DMS53 treated with DMSO at 0.1 percent for 48 hours (cell line): ENCODE results near the gene CLDN10.
"Not testable (repeated sequence)": the region's sequence is repeated elsewhere in the genome, so short reads cannot be mapped to it uniquely, and the experiment has no call there.

Experiments used
- DNase-seq: peaks from one replicate; lab custom pipeline; 2025; ENCODE audit not compliant: unreplicated experiment; lab: John Stamatoyannopoulos, UW

The CLDN10 gene, protein sequence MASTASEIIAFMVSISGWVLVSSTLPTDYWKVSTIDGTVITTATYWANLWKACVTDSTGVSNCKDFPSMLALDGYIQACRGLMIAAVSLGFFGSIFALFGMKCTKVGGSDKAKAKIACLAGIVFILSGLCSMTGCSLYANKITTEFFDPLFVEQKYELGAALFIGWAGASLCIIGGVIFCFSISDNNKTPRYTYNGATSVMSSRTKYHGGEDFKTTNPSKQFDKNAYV

DNA sequence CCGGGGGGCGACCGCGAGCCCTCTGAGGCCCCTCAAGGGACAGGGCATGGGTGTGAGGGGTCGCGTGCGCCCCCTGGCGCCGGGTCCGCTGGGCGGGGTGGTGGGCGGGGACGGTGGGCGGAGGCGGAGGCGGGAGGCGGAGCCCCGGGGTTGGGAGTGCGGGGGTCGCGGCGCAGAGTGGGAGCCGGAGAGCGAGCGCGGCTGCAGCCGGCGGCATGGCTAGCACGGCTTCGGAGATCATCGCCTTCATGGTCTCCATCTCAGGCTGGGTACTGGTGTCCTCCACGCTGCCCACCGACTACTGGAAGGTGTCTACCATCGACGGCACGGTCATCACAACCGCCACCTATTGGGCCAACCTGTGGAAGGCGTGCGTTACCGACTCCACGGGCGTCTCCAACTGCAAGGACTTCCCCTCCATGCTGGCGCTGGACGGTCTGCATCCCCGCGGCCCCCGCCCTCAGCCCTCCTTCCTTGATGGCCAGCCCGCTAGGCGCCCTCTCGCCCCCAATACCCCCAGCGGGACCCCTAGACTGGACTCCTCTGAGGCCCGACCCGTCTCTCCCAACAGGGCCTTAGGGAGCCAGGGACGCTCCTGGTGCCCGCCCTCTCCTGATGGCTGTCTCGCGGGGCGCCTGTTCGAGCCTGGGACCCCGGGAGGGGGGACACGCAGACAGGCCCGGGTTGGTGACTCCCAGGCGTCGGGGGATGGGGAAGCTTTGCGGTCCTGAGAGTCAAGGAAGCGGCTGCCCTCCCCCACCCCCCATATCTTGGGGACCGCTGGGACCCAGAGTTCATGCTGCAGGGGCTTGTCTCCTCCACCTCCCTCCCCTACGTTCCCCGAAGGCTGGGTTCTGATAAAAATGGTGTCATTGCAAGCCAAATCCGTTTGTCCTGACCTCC lies at the start of gene CLDN10:
TSS of gene CLDN10 (plus strand) at position 182 of the 903 bp plus-strand sequence. CDS start at position 216, 34 bp downstream.
- DNase-seq: no peak

DNA sequence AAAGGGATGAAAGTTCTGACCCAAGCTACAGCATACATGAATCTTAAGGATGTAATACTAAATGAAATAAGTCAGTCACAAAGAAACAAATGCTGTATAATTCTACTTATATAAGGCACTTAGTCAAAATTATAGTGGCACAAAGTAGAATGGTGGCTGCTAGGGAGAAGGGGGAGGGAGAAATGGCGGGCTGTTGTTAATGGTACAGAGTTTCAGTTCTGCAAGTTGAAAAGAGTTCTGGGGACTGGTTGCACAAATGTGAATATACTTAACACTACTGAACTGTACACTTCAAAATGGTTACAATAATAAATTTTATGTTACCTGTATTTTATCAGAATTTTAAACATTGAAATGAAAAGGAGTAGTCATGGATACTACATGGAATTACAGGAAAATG lies 48.9 kb upstream of the CLDN10 start:
- no peak for DNase-seq

DNA sequence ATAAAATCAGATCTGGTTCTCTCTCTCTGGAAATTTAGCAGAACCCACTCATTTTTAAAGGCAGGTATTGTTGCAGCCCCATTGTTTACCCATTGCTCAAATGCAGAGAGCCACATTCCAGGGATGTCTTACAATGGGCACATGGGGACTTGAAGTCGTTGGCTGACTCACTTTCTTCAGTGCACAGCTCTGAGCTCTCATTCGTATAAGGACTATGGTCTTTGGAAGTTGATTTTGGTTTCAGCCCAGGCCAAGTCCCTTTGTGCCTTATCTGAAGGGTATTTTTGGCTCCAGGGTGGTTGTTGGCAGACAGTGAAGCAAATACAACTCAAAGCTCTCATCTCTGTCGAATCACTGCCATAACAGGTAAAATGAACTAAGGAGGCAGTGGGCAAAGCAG lies 47.3 kb upstream of the CLDN10 start:
- no peak for DNase-seq

DNA sequence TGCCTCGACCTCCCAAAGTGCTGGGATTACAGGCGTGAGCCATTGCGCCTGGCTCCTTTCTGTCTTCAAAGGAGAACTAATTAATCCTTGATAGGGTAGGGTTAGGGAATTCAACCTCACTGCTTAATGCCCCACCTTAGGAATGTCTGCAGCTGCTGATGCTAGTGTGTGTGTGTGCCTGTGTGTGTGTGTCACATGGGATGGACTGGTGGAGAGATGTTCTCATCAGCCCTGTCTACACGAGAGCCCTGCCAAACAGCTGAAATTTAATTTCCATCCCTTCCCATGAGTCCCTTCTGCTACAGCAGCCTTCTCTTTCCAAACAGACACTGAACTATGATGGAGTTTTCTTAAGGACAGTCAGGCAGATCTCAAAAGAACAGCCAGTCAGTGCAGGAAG lies 46.5 kb upstream of the CLDN10 start:
- DNase-seq: no peak

DNA sequence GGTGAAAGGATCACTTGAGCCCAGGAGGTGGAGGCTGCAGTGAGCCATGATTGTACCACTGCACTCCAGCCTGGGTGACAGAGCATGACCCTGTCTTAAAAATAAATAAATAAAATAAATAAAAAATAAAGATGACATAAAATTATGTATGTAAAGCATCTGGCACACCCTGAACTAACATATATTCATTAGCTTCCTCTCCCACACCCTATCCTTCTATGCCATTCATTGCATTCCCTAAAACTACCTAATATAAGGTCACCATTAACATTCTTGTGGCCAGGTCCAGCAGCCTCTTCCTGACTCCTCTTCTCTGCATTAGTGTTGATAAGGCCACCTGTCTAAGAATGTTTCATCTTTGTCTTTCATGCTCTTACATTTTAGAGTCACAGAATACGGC lies 44.5 kb upstream of the CLDN10 start:
- DNase-seq: no peak

DNA sequence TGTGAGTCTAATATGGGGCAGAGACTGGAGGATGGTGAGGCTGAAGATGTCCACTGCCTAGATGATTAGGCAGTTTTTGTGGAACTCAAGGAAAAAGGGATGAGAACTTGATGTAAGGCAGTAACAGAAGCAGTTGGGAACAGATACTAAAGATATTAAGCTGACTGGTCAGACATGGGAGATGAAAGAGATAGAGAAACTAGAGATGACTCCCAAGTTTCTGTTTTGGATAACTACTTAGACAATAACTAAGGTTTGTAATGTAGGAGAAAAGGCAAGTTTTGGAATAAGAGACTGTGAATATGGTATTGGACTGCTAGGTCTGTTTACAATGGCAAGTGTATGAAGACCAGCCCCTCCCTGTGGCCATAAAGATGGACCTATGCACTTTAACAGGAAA lies 43.5 kb upstream of the CLDN10 start:
- no peak for DNase-seq

DNA sequence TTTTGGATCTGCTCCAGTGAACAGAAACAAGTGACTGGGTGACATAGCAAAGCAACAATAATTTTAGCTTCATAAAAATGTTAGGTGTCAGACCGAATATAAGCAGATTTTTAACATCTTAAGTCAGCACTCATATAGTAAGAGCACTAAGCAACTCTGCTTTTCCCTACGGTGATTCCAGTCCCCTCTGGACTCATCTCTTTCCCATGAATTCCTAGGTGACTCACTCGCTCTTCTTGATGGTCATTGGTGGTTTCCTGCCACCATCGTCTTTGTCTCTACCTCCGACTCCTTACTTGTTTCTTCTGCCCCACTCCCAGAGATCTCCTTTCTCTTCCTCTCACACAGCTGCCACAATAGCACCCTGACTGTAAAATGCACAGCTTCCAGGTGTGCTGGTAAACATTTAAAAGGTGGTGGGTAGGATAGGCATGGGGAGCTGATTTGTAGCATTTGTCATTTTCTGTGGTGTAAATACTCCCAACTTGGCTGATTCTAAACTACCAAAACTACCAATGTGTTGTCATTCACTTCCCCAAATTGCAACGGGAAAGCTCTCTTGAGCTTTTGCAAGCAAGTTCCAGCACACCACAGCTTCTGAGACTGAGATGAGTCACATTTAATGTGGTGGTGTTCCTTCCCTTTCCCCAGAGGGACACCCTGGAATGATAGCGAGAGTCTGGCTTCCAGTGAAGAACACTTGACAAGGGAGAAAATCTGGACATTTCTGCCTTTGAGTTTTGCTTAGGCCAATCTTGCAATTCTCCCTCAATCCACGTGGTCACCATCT lies 42.8 kb upstream of the CLDN10 start:
- no peak for DNase-seq

DNA sequence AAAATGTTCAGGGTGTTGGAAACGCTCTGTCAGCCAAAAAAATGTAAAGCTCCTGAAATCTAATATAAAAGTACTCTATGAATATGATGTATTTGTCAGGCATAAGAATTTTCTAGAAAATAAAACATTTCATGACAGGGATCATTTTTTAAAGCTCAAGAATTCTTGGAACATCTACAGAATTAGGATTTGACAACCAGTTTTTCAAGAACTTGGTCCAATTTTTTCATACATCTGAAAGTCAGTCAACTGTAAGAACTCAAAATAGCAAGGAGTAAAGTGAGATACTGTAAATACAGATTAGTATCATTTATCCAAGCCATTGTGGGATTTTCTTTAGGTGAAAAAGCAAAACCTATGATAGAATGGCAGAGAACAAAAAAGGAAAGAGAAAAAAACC lies 41.6 kb upstream of the CLDN10 start:
- no peak for DNase-seq

DNA sequence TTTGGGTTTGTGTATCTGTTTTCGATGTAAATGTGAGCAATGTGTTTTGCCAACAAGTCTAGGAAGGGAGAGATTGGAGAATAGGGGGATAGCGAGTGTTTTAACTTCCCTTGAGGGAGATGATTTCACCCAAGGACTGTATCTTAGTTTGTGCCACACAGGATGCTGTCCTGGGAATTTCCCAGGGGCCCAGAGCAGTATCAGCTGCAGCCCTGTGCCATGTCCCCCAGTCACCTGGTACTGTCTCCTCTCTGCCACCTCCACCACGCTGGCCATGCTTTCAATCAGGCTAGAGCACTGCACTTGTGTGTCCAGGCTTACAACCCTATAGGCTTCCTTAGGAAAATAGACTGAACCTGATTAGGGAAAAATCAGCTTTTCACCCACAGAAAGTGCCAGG lies 40.1 kb upstream of the CLDN10 start:
- DNase-seq: no peak

DNA sequence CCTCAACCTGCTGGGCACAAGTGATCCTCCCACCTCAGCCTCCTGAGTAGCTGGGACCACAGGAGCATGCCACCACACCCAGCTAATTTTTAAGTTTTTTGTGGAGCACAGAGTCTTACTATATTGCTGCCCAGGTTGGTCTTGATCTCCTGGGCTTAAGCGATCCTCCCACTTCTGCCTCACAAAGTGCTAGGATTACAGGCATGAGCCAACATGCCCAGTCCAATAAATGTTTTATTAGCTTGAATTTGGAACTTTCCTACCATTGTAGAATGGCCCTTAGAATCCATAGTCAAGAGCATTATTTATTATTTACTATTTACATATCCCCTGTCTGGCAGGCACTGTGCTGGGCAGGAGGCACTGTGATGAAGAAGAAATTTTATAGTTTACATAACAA lies 39.6 kb upstream of the CLDN10 start:
- DNase-seq: no peak

DNA sequence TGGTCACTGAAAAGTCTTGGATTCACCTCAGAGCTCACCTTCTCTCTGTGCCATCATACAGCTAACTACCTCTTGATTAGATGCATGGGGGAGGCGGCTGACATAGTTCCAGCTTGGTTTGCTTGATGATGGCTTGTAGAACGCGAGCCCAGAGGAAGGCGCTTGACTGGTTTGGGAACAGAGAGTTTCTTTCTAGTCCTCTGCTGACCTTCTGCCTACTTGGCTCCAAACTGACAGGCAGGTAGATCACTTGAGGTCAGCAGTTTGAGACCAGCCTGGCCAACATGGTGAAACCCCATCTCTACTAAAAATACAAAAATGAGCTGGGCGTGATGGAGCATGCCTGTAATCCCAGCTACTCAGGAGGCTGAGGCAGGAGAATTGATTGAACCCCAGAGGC lies 36.9 kb upstream of the CLDN10 start:
- not testable (repeated sequence) for DNase-seq

DNA sequence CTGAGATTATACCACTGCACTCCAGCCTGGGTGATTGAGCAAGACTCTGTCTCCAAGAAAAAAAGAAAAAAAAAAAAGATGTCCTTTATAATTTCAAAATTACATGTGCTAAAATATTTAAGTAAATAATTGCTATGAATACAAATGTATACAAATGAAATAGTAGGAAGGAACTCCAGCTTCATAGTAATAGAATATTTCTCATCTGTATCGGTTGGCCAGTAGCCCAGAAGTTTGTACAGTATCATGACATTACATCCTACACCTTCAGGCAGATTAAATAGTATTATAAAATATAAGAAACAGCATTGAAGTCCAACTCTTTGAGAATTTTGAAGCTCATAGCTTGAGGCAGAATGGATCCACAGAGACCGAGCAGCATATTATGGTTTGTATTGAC lies 36.5 kb upstream of the CLDN10 start:
- no peak for DNase-seq

DNA sequence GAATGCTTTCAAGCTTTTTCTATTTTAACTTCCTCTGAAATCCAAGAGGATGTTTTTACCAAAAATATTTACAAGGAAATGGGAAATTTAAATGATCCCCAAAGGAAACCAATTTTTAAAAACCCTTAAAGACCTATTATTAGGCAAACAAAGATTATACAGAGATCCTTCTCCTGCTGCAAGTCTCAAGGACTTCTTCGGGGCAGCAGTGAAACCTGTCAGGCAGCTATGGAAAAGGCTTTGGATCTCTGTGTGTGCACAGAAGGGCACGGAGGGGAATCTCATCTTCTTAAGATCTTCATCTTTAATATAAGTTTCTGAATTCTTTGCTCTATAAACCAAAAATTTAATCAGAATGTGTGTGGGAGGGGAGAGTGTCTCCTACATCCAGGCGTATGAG lies 36.0 kb upstream of the CLDN10 start:
- DNase-seq: no peak

DNA sequence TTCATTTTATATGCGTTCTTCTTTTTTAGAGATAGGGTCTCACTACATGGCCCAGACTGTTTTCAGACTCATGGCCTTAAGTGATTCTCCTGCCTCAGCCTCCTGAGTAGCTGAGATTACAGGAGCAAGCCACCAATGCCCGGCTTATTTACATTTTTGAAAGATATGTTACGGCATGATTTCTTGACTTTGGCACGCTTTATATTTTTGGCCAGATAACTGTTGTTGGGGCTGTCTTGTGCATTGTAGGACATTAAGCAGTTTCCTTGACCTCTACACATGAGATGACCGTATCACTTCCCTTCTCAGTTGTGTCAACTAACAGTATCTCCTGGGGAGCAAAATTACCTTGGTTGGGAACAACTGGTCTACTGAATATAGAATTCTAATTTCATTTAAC lies 28.9 kb upstream of the CLDN10 start:
- no peak for DNase-seq

DNA sequence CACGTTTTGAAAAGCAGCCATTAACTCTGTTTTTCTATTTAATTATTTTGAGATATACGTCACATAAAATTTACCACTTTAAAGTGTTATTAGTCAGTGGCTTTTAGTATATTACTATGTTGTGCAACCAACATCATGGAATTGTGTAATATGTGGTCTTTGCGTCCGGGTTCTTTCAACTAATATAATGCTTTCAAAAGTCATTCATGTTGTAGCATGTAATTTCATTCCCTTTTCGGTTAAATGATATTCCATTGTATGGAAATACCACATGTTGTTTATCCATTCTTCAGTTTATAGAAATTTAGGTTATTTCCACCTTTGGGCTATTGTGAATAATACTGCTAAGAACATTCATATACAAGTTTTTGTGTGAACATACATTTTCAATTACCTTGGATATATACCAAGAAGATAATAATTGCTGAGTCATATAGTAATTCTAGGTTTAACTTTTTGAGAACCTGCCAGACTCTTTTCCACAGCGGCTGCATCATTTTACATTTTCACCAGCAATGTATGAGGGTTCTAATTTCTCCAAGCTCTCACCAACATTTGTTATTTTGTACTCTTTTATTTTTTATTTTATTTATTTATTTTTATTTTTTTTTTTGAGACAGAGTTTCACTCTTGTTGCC lies 28.1 kb upstream of the CLDN10 start:
- DNase-seq: no peak

DNA sequence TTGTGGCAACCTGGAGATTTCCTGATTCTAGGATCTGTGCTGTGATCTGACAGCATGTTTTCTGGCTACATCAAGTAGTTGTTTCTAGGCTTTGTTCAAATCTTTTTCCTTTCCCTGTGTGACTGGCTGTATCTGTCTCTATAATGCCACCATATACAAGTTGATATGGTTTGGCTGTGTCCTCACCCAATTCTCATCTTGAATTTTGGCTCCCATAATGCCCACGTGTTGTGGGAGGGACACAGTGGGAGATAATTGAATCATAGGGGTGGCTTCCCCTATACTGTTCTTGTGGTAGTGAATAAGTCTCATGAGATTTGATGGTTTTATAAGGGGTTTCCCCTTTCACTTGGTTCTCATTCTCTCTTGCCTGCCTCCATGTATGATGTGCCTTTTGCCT lies 24.6 kb upstream of the CLDN10 start:
- DNase-seq: no peak

DNA sequence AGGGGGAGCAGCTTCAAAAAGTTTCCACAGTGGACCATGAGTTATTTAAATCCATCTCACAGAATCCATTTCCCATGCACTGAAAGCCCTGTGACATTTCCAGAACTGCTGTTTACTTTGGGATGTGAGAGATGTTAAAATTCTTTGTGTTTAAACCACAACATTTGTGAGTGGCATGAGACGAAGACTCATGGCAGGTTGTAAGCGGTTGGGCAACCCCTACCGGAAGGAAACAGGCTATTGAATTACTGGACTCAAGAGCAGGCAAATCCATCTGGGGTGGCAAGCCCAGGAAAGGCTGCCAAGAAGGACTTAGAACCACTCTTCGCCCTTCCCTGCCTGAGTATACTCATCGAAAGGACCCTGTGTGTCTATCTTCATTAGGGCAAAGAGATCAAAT lies 22.3 kb upstream of the CLDN10 start:
- peak; percentile 63 for DNase-seq

DNA sequence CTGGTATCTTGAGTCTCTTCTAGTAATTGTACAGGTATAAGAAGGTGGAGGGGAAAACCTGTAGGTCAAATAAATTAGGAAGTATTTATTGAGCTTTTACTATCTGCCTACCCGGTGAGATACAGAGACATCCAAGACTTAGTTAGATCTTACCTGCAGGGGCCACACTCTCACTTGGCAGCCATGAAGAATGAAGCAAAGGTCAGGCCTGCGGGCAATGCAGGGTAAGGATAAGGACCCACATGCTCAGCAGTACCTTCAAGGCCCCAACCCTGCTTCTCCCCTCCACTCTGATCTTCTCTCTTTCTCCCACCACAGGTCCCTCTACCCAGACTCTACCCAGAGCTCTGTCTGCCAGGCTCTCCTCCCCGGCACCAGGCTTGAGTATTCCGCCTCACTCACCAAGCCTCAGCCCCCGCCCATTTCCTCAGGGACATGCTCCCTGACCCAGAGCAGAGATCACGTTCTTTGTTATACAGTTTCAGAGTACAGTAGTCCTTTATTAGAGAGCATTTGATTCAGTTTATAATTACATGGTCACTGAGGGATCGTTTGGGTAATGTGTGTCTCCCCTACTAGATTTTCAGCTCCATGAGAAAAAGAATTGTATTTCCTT lies 18.9 kb upstream of the CLDN10 start:
- DNase-seq: peak; percentile 33

DNA sequence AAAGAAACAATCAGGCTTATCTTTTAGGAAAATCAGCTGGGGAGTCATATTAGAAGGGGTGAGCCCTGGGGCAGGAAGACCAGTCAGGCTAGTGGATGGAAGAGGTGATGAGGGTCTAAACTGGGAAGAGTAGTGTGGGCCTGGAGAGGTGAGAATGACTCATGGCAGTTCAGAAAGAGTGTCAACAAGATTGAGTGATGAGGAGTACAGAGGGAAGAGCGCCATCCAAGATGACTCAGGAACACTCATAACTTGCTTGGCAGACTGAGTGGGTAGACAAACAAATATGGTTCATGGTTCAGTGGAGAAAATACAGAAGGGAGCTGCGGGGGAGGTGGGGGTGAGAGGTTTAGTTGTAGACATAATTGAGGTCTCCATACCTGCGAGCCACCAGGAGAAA lies 17.3 kb upstream of the CLDN10 start:
- DNase-seq: peak; percentile 69

DNA sequence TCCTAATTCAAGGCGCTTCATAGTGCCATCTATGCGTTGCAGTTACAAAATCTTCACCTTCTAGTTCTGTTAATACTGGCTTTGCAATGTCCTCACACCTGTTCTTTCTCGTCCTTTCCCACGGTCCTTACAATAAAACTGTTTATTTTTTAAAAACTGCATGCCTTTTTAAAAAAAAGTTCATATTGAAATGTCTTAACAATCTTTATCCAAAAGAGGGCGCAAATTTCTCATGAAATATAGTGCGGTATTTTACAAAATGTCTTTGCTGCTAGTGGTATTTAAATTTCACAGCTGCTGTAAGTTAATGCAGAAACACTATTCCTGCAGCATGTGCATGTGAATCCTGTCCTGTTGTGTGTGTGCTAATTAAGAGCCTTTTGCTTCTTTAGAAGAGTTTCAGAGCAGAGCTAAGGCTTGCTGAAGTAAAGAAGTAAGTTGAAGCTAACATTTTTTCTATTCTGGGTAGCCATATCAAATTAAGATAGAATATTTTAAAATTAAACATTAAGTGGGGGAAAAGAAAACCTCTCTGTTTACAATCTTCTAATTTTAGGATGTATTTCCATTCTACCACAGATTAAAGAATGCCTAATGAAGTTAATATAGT lies 15.8 kb upstream of the CLDN10 start:
- peak; percentile 29 for DNase-seq
